ENCODE results near the gene USP54.
A peak's percentile ranks its signal among the peaks of the same experiment; 100 is the strongest.

Gene USP54

DNA sequence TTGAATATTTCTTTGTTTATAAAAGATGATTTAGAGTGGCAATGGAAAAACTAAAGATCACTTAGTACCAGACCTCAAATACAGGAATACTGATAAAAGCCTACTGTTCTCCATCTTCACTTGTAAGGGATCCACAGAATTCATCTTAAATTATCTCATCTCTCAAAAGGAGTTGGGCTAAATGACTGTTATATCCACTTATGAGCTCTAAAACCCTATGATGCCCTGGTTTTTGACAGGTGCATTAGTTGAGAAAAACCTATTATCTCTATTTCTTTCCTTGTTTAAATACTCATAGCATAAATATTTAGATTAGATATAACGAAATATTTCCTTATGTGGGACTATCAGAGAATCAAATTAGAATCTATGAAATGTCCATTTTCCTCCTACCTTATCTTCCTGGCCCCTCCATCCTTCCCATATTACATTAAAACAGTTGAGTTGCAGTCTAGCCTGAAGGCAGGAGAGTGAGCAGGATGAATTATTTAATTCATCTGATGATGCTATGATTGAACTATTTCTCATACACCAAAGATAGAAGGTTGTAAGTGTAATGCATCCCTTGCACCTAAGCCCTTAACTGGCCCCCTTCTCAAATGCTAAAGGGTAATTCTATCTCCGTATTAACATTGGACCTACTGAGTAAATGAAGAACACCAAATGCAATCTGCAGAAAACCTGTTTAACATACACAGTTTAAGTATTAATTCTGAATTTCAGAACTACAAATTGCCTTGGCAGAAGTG is 125.0 kb downstream of the USP54 start (continued):
- TF ChIP-seq ZNF184 (tag by site-specific recombination; IDR thresholded peaks at IDR 0.05): no peak

GRCh38 chr10:73460897-73461296 is 130.2 kb downstream of the USP54 start:
- POLR2A ChIA-PET: no interaction called here
- no peak overlapping the region for H3K27ac ChIP-seq (ENCODE audit: extremely low read depth, low read depth, low read length)
- no peak for TF ChIP-seq ZNF585B (tag by site-specific recombination; IDR thresholded peaks at IDR 0.05)
- no peak for TF ChIP-seq CTCF (tag by site-specific recombination; IDR thresholded peaks at IDR 0.05)
- TF ChIP-seq ZNF302 (tag by site-specific recombination; IDR thresholded peaks at IDR 0.05; ENCODE audit: low read depth): no peak
- TF ChIP-seq ZNF416 (tag by site-specific recombination; IDR thresholded peaks at IDR 0.05): no peak
- no peak for TF ChIP-seq ZNF112 (tag by site-specific recombination; IDR thresholded peaks at IDR 0.05)
- TF ChIP-seq, protein P1, sequence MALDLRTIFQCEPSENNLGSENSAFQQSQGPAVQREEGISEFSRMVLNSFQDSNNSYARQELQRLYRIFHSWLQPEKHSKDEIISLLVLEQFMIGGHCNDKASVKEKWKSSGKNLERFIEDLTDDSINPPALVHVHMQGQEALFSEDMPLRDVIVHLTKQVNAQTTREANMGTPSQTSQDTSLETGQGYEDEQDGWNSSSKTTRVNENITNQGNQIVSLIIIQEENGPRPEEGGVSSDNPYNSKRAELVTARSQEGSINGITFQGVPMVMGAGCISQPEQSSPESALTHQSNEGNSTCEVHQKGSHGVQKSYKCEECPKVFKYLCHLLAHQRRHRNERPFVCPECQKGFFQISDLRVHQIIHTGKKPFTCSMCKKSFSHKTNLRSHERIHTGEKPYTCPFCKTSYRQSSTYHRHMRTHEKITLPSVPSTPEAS (tag by site-specific recombination; IDR thresholded peaks at IDR 0.05): no peak
- no peak for TF ChIP-seq ZNF830 (tag by site-specific recombination; IDR thresholded peaks at IDR 0.05; ENCODE audit: low read depth)
- no peak for TF ChIP-seq ZFP41 (tag by site-specific recombination; IDR thresholded peaks at IDR 0.05; ENCODE audit: borderline replicate concordance)
- no peak for TF ChIP-seq ZNF221 (tag by site-specific recombination; IDR thresholded peaks at IDR 0.05; ENCODE audit: borderline replicate concordance)
- no peak for TF ChIP-seq ZNF555 (tag by site-specific recombination; conservative IDR thresholded peaks at IDR 0.05)
- TF ChIP-seq ZNF76 (tag by site-specific recombination; IDR thresholded peaks at IDR 0.05; ENCODE audit: borderline replicate concordance, low read depth): no peak
- TF ChIP-seq, protein P2, sequence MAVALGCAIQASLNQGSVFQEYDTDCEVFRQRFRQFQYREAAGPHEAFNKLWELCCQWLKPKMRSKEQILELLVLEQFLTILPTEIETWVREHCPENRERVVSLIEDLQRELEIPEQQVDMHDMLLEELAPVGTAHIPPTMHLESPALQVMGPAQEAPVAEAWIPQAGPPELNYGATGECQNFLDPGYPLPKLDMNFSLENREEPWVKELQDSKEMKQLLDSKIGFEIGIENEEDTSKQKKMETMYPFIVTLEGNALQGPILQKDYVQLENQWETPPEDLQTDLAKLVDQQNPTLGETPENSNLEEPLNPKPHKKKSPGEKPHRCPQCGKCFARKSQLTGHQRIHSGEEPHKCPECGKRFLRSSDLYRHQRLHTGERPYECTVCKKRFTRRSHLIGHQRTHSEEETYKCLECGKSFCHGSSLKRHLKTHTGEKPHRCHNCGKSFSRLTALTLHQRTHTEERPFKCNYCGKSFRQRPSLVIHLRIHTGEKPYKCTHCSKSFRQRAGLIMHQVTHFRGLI (tag by site-specific recombination; IDR thresholded peaks at IDR 0.05): no peak
- H3K4me1 ChIP-seq (ENCODE audit: control insufficient read depth, insufficient read depth, low read length): no peaks in the 10 kb centered on the region
- CTCF ChIA-PET: interaction anchor here (0.6 to 1.7 kb wide), 2 partner anchors 24 to 183 kb away, joined by 5 read pairs; no protein-coding TSS in a partner anchor
- H3K9me3 ChIP-seq (ENCODE audit: control insufficient read depth, insufficient read depth, low read depth, low read length): no peaks in the 10 kb centered on the region
- peaks cover 5 to 14% of the 10 kb centered on the region in 2 experiments; a peak in 2 of 3 replicates for H3K36me3 ChIP-seq (ENCODE audit: control insufficient read depth in 2 of 2, insufficient read depth in 1 of 2, low read length in 2 of 2)
- no peak overlapping the region for H3K4me3 ChIP-seq (ENCODE audit: low read depth, low read length)

GRCh38 chr10:73459683-73460314 is 131.3 kb downstream of the USP54 start:
- Histone ChIP-seq H3K36me3 (ENCODE audit: control insufficient read depth in 2 of 2, insufficient read depth in 1 of 2, low read length in 2 of 2) (peaks cover 4 to 5% of the 10 kb centered on the region in 2 experiments; a peak in 2 of 3 replicates), H3K4me3 (ENCODE audit: low read depth, low read length) (no peak overlapping the region), H3K27ac (ENCODE audit: extremely low read depth, low read depth, low read length) (no peak overlapping the region), H3K9me3 (ENCODE audit: control insufficient read depth, insufficient read depth, low read depth, low read length) (no peaks in the 10 kb centered on the region), H3K4me1 (ENCODE audit: control insufficient read depth, insufficient read depth, low read length) (no peaks in the 10 kb centered on the region)
- TF ChIP-seq PRDM1 (tag by site-specific recombination; IDR thresholded peaks at IDR 0.05) (peak; percentile 33; the same call in 1 of the 2 replicates), ZEB2 (tag by site-specific recombination; IDR thresholded peaks at IDR 0.05) (no peak)
- ChIA-PET POLR2A (no interaction called here), CTCF (no interaction called here)

All from HEK293 (cell line).